Measurements from ENCODE around the gene KCTD2. TPM values are rescaled to one million over a fixed set of nuclear protein-coding genes. Genes with fewer than 3 reads are reported as not detected.
A peak's percentile ranks its signal among the peaks of the same experiment; 100 is the strongest.

The KCTD2 gene
- total and polyA plus RNA-seq, 2 of the 13 experiments (the other 11 are each of a cell fraction or from before 2014, with no cell fraction given), result 28.3 to 32.6 TPM

DNA sequence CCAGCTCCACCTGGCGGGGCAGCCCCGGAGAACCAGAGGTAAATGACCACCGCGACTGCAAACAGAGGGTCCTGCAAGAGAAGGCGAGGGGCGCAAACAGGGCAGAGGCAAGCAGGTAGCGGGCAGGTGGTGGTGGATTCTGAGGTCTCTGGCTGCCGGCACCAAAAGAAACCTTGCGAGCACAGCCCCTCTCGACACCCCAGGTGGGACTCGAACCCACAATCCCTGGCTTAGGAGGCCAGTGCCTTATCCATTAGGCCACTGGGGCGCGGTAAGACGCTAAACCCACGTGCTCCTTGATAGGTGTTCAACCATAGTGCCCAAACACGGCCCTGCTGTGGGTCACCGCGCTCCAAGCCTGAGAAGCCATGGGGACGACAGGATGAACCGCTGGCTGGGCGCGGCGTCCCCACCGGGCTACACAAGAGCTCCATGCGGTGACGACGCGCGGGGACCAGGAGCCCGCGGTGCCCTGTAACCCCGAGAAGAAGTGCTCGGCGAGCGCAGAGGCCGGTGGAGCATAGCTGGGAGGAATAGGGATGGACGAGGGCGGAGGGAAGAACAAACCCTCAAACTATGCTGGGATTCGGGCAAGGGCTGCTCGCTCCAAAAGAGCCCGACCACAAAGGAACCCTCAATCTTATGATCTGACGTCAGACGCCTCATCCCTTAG, 12.7 kb upstream of the KCTD2 start (continued):
- TF ChIP-seq, protein P1, sequence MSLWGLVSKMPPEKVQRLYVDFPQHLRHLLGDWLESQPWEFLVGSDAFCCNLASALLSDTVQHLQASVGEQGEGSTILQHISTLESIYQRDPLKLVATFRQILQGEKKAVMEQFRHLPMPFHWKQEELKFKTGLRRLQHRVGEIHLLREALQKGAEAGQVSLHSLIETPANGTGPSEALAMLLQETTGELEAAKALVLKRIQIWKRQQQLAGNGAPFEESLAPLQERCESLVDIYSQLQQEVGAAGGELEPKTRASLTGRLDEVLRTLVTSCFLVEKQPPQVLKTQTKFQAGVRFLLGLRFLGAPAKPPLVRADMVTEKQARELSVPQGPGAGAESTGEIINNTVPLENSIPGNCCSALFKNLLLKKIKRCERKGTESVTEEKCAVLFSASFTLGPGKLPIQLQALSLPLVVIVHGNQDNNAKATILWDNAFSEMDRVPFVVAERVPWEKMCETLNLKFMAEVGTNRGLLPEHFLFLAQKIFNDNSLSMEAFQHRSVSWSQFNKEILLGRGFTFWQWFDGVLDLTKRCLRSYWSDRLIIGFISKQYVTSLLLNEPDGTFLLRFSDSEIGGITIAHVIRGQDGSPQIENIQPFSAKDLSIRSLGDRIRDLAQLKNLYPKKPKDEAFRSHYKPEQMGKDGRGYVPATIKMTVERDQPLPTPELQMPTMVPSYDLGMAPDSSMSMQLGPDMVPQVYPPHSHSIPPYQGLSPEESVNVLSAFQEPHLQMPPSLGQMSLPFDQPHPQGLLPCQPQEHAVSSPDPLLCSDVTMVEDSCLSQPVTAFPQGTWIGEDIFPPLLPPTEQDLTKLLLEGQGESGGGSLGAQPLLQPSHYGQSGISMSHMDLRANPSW (CRISPR knock-in tag; IDR thresholded peaks at IDR 0.05; ENCODE audit: borderline replicate concordance), result no peak
- TF ChIP-seq MED8 (CRISPR knock-in tag; IDR thresholded peaks at IDR 0.05; ENCODE audit: insufficient replicate concordance), result peak; percentile 91
- TF ChIP-seq, protein P2, sequence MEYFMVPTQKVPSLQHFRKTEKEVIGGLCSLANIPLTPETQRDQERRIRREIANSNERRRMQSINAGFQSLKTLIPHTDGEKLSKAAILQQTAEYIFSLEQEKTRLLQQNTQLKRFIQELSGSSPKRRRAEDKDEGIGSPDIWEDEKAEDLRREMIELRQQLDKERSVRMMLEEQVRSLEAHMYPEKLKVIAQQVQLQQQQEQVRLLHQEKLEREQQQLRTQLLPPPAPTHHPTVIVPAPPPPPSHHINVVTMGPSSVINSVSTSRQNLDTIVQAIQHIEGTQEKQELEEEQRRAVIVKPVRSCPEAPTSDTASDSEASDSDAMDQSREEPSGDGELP (IDR thresholded peaks at IDR 0.05; ENCODE audit: borderline replicate concordance, low read depth), result no peak
- TF ChIP-seq FOXM1 (CRISPR knock-in tag; IDR thresholded peaks at IDR 0.05), result peak; percentile 20; the same call in 1 of the 2 replicates
- TF ChIP-seq ZNF326 (CRISPR knock-in tag; IDR thresholded peaks at IDR 0.05; ENCODE audit: borderline replicate concordance), result 0 out of 2 replicates have a peak, but pooled peaks have one; percentile 52
- TF ChIP-seq GFI1 (CRISPR knock-in tag; IDR thresholded peaks at IDR 0.05; ENCODE audit: borderline replicate concordance), result peak; percentile 89
- peak; percentile 78; the same call in 1 of the 2 replicates for TF ChIP-seq ZNF773 (CRISPR knock-in tag; IDR thresholded peaks at IDR 0.05; ENCODE audit: borderline replicate concordance)
- no peak for TF ChIP-seq POLR2G (IDR thresholded peaks at IDR 0.05; ENCODE audit: low read depth, low read length)
- no peak; the same call in 1 of the 2 replicates for TF ChIP-seq ZNF790 (CRISPR knock-in tag; IDR thresholded peaks at IDR 0.05; ENCODE audit: borderline replicate concordance)
- no peak for TF ChIP-seq MAFF (IDR thresholded peaks at IDR 0.05; ENCODE audit: low read depth, low read length)
- no peak for TF ChIP-seq ONECUT2 (CRISPR knock-in tag; IDR thresholded peaks at IDR 0.05)
- peak; percentile 75 for TF ChIP-seq TBX3 (IDR thresholded peaks at IDR 0.05; ENCODE audit: borderline replicate concordance)
- TF ChIP-seq GATAD1 (CRISPR knock-in tag; IDR thresholded peaks at IDR 0.05), result peak; percentile 74
- TF ChIP-seq ZNF550 (CRISPR knock-in tag; IDR thresholded peaks at IDR 0.05; ENCODE audit: borderline replicate concordance), result no peak
- peak; percentile 93; the same call in 1 of the 2 replicates for TF ChIP-seq DNMT3B (CRISPR knock-in tag; conservative IDR thresholded peaks at IDR 0.05)
- TF ChIP-seq SNRNP70 (IDR thresholded peaks at IDR 0.05; ENCODE audit: low read depth, low read length), result no peak
- TF ChIP-seq, protein P3, sequence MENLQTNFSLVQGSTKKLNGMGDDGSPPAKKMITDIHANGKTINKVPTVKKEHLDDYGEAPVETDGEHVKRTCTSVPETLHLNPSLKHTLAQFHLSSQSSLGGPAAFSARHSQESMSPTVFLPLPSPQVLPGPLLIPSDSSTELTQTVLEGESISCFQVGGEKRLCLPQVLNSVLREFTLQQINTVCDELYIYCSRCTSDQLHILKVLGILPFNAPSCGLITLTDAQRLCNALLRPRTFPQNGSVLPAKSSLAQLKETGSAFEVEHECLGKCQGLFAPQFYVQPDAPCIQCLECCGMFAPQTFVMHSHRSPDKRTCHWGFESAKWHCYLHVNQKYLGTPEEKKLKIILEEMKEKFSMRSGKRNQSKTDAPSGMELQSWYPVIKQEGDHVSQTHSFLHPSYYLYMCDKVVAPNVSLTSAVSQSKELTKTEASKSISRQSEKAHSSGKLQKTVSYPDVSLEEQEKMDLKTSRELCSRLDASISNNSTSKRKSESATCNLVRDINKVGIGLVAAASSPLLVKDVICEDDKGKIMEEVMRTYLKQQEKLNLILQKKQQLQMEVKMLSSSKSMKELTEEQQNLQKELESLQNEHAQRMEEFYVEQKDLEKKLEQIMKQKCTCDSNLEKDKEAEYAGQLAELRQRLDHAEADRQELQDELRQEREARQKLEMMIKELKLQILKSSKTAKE (CRISPR knock-in tag; IDR thresholded peaks at IDR 0.05; ENCODE audit: borderline replicate concordance), result no peak
- peak; percentile 68 for TF ChIP-seq ZNF781 (CRISPR knock-in tag; IDR thresholded peaks at IDR 0.05; ENCODE audit: borderline replicate concordance, not compliant biosample characterization)
- no peak for TF ChIP-seq IKZF1 (IDR thresholded peaks at IDR 0.05)
- TF ChIP-seq ZNF879 (CRISPR knock-in tag; IDR thresholded peaks at IDR 0.05), result peak; percentile 76; the same call in 1 of the 2 replicates
- no peak; the same call in 1 of the 2 replicates for TF ChIP-seq MTF2 (CRISPR knock-in tag; IDR thresholded peaks at IDR 0.05; ENCODE audit: borderline replicate concordance)
- no peak for TF ChIP-seq GATA4 (IDR thresholded peaks at IDR 0.05; ENCODE audit: borderline replicate concordance, low read depth)
- TF ChIP-seq PAF1 (CRISPR knock-in tag; IDR thresholded peaks at IDR 0.05), result no peak
- TF ChIP-seq KLF12 (CRISPR knock-in tag; IDR thresholded peaks at IDR 0.05; ENCODE audit: borderline replicate concordance), result peak; percentile 95
- TF ChIP-seq ZNF572 (CRISPR knock-in tag; IDR thresholded peaks at IDR 0.05), result 0 out of 2 replicates have a peak, but pooled peaks have one; percentile 7
- peak; percentile 86; the same call in 1 of the 2 replicates for TF ChIP-seq ZNF446 (CRISPR knock-in tag; IDR thresholded peaks at IDR 0.05)

Measured in HepG2 (cell line).